ENCODE measurements around the gene SOX8. TPM values are rescaled to one million over a fixed set of nuclear protein-coding genes. Genes with fewer than 3 reads are reported as not detected.

The SOX8 gene
- total RNA-seq, 1 donor from 2014 or later = 0.71 TPM

GRCh38 chr16:972316-973002, 9.1 kb upstream of the SOX8 start:
- H3K4me3 ChIP-seq (ENCODE audit: low read depth, low read length) = no peak overlapping the region
- H3K27me3 ChIP-seq (ENCODE audit: control insufficient read depth, insufficient read depth, low read length) = peaks cover 38% of the 10 kb centered on the region
- TF ChIP-seq, protein P1, sequence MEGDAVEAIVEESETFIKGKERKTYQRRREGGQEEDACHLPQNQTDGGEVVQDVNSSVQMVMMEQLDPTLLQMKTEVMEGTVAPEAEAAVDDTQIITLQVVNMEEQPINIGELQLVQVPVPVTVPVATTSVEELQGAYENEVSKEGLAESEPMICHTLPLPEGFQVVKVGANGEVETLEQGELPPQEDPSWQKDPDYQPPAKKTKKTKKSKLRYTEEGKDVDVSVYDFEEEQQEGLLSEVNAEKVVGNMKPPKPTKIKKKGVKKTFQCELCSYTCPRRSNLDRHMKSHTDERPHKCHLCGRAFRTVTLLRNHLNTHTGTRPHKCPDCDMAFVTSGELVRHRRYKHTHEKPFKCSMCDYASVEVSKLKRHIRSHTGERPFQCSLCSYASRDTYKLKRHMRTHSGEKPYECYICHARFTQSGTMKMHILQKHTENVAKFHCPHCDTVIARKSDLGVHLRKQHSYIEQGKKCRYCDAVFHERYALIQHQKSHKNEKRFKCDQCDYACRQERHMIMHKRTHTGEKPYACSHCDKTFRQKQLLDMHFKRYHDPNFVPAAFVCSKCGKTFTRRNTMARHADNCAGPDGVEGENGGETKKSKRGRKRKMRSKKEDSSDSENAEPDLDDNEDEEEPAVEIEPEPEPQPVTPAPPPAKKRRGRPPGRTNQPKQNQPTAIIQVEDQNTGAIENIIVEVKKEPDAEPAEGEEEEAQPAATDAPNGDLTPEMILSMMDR (IDR thresholded peaks at IDR 0.05; ENCODE audit: insufficient read depth, low read length, poor library complexity, severe bottlenecking) = no peak
- no peaks in the 10 kb centered on the region for H3K36me3 ChIP-seq (ENCODE audit: control insufficient read depth, insufficient read depth, low read length)
- DNase-seq (ENCODE audit: low read depth) = no peak

DNA sequence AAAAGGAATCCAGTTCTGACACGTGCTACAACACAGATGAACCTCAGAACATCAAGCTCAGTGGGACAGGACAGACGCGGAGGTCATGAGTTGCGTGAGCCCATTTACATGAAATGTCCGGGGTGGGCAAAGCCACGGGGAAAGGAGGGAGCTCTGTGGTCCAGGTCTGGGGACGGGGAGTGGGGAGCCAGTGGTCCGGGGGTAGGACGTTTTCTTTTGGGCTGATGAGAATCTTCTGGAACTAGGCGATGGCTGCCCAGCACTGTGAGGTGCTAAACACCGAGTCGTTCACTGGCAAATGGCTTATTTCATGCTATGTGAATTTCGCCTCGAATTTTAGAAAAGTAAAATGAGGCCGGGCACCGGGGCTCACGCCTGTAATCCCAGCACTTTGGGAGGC, 8.2 kb upstream of the SOX8 start:
- peaks cover 47% of the 10 kb centered on the region for H3K27me3 ChIP-seq (ENCODE audit: control insufficient read depth, insufficient read depth, low read length)

GRCh38 chr16:974001-974601, 7.5 kb upstream of the SOX8 start:
- H3K27me3 ChIP-seq (ENCODE audit: control insufficient read depth, insufficient read depth, low read length) = peaks cover 52% of the 10 kb centered on the region
- no peak for DNase-seq (ENCODE audit: low read depth)
- TF ChIP-seq, protein P1 (IDR thresholded peaks at IDR 0.05; ENCODE audit: insufficient read depth, low read length, poor library complexity, severe bottlenecking) = no peak
- H3K4me3 ChIP-seq (ENCODE audit: low read depth, low read length) = no peak overlapping the region
- H3K36me3 ChIP-seq (ENCODE audit: control insufficient read depth, insufficient read depth, low read length) = no peaks in the 10 kb centered on the region

More for the DNA sequence above, 8.2 kb upstream of the SOX8 start:
- no peak for DNase-seq (ENCODE audit: low read depth)
- Histone ChIP-seq H3K4me3 (ENCODE audit: low read depth, low read length) (no peak overlapping the region), H3K36me3 (ENCODE audit: control insufficient read depth, insufficient read depth, low read length) (no peaks in the 10 kb centered on the region)
- TF ChIP-seq, protein P1 (IDR thresholded peaks at IDR 0.05; ENCODE audit: insufficient read depth, low read length, poor library complexity, severe bottlenecking) = no peak

DNA sequence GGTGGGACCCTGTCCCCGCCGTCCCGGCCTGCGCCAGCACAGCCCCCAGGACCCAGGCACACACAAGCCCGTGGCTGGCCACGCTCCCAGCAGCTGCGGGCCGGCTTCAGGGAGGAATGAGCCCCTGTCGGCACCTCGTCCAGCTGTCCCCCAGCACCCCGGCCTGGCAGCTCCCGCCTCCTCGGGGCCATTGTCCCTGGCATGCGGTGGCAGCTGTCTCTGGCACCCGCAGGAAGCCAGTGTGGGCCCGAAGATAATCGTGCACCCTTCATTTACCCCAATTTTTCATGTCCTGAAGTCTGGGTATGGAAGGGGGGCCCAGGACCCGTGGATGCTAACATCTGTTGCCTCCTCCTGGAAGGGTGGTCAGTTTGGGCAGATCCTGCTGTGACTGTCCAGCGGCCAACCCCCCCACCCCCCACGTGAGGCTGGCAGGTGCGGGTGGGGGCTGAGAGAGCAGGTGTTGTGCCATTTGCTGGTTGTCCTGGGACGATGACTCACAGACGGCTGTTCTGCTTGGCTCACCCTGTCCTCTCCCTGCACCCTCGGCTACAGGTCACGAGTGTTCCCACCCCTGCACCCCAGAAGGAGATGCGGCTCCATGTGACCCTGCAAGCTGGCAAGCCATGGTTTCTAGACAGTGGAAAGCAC, 6.8 kb upstream of the SOX8 start:
- Histone ChIP-seq H3K36me3 (ENCODE audit: control insufficient read depth, insufficient read depth, low read length) (no peaks in the 10 kb centered on the region), H3K4me3 (ENCODE audit: low read depth, low read length) (no peak overlapping the region), H3K27me3 (ENCODE audit: control insufficient read depth, insufficient read depth, low read length) (peaks cover 57% of the 10 kb centered on the region)
- DNase-seq (ENCODE audit: low read depth) = peak; percentile 14
- TF ChIP-seq, protein P1 (IDR thresholded peaks at IDR 0.05; ENCODE audit: insufficient read depth, low read length, poor library complexity, severe bottlenecking) = no peak

GRCh38 chr16:975291-975690, 6.3 kb upstream of the SOX8 start:
- H3K4me3 ChIP-seq (ENCODE audit: low read depth, low read length) = no peak overlapping the region
- no peaks in the 10 kb centered on the region for H3K36me3 ChIP-seq (ENCODE audit: control insufficient read depth, insufficient read depth, low read length)
- no peak for DNase-seq (ENCODE audit: low read depth)
- TF ChIP-seq, protein P1 (IDR thresholded peaks at IDR 0.05; ENCODE audit: insufficient read depth, low read length, poor library complexity, severe bottlenecking) = no peak
- H3K27me3 ChIP-seq (ENCODE audit: control insufficient read depth, insufficient read depth, low read length) = peaks cover 62% of the 10 kb centered on the region

Measured in kidney epithelial cell (primary cell).